CD4-positive, alpha-beta T cell treated with Interleukin-1 beta for 1 hour (primary cell): Measurements from ENCODE around the gene LAMA2.

Source experiments
- DNase-seq, 2 donors: peaks; one replicate each; pipeline ENCODE4 v3.0.0-alpha.2; 2020 to 2022

Gene LAMA2

DNA sequence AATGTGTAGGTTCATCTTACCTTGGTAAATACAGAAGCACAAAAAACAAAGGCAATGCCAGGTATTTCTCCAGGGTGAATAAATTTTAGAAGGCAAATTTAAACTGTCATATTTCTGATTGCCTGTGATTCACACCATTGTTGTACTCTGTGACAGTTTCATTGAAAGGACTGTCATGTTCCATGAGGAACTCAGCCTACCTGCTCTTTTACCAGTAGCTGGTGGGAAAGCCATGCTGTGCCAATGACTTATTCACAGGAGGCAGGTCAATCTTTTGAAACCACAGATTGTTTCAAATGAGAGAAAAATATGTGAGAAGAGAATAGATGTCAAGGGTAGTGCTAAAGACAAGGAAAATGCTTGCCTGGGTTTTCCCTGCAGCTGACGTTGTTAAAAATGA is 206.4 kb downstream of the LAMA2 start:
- no peak for DNase-seq

- DNase-seq: no peak
Measured at GRCh38 chr6:129094147-129094546, 211.2 kb downstream of the LAMA2 start.

DNA sequence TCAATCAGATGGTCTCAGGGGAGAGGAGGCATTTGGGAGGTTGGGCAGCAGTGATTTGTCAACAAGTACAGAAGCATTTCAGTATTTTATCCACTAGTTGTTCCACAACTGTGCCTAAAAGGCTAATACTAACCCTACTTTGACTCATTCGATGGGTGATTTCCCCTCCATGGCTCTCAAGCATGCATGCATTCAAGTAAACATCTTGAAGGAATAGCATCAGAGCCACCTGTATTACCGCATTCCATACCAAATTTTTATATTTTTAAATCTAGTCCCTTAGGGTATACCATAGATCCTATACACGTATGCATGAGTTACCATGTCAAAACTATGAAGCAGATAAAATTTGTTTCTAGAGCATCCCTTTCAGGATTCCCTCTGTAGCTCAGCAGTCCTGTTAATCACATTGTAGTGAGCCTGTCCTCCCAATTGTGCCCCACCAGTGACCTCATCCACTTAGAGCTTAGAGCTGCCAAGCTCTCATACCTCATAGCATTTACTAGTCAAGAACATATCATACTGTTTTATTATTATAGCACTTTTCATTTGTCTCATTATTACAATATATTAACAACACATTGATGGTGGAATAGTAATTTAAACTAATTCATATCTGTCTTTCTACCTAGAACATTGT is 213.8 kb downstream of the LAMA2 start:
- no peak for DNase-seq

DNA sequence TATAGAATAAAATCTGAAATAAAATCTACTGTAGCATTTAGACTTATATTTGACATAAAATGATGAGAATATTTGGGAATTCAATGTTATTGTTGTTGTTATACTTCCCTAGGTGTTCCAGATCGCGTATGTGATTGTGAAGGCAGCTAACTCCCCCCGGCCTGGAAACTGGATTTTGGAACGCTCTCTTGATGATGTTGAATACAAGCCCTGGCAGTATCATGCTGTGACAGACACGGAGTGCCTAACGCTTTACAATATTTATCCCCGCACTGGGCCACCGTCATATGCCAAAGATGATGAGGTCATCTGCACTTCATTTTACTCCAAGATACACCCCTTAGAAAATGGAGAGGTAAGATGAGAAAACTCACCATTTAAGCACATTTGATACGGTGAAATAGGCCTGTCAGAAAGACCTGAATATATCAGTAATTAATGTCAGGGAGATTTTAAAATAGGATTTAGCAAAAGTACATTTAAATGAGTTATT is 215.2 kb downstream of the LAMA2 start:
- no peak for DNase-seq

DNA sequence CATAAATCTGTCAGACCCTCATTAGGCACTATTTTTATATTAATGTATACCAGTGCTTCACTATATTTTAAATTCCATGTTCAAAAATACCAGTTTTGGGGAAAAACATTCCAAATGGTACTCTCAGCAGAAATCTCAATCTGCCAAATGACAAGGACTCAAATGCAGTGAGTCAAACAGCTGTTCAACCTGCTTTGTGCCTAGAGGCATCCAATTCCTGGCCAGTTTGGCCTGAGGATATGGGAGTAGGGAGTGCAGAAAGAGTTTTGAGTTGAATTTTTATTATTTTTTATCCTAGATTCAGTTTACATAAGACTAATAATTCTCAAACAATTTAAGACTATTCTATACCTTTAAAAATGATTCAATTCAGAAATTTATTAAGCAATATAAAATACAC is 216.8 kb downstream of the LAMA2 start:
- DNase-seq: no peak

DNA sequence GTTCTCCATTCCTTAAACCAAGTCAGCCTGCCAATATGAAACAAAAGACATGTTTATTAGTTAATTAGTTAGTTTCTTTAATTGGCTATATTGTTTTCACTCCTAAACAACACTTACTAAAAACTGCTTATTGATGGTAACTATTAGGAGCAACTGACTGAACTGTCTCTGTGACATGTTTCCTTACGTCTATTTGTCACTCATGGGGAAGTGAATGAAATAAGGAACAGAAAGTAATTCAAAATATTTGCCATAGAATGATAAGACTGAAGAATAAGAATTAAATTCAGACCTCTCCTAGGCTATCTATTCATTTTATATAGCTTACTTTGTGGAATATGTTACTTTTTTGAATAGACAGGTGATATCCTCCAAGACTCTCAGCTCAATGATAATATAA is 217.2 kb downstream of the LAMA2 start:
- DNase-seq: no peak

DNA sequence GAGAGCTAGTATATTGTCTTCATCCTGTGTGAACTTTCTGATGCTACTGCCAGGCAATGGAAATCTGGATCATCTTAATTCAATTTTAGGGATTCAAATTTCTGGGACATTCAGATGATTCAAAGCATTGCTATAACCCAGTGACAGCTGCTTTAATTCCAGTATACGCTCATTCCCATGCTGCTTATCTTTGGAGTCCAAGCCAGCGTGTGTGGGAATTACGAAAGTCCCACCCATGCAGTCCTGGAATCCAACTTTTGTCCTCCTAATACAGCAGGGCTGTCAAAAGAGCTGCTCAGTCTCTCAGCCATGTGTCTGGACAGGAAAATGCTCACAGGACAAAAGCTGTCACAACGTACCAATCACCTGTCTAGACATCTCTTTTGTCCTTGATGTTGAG is 219.8 kb downstream of the LAMA2 start:
- no peak for DNase-seq

- no peak for DNase-seq
Measured at GRCh38 chr6:129104131-129104530, 221.2 kb downstream of the LAMA2 start.

DNA sequence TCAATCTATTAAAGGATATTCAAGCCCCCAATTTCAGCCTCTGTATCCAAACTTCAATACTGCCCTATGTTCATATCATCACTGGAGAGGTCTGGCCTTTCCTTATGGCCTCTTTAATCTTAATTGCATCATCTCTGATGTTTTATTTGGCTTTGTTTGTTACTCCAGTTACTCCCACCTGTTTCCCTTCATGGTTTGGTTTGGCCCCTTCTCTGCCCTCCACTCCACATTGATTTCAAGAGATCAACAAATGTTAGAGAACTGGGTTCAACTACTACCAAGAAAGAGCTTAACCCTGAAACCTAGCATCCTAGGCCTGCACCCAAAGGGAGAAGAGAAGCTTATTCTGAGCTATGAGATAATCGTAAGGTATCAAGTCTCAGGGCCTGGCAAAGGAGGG is 221.6 kb downstream of the LAMA2 start:
- no peak for DNase-seq

GRCh38 chr6:129105035-129105434 is 222.1 kb downstream of the LAMA2 start:
- DNase-seq: no peak

GRCh38 chr6:129105793-129106192 is 222.9 kb downstream of the LAMA2 start:
- DNase-seq: no peak

DNA sequence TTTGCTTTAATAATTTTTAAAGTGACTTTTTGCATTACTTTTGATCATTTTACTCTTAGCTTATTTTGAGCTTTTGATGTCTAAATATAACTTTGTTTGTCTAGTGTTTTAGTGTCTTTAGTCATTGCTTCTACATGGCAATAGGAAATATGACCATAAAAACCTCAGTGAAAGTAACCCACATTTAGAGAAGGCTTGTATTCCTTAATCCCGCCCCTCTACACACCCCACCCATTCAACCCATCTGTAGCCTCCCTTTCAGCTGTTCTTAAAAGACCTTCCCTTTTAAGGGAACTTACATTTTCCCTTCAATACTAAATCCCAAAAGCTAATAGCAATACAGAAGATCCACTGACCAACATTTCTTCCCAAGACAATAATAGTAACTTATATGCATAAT is 225.4 kb downstream of the LAMA2 start:
- DNase-seq: no peak

- DNase-seq: no peak
Measured at GRCh38 chr6:129110690-129111343, 227.9 kb downstream of the LAMA2 start.

DNA sequence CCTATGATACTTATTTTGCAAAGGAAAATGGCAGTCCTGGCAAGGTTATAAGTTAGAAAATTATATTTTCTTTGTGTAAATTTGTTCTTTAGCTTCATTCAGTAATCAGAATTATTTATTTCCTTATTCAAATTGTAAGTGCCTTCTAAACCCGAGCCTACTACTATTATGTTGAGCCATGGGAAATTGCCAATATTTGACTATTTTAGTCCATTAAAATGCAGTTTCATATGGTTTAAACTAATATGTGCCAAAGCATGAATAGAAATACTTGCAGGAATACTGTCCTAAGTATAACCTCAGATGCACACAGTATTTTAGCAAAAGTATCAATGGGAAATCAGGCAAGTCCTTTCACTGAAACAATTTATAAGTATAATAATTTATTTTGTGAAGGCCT is 228.4 kb downstream of the LAMA2 start:
- DNase-seq: no peak

DNA sequence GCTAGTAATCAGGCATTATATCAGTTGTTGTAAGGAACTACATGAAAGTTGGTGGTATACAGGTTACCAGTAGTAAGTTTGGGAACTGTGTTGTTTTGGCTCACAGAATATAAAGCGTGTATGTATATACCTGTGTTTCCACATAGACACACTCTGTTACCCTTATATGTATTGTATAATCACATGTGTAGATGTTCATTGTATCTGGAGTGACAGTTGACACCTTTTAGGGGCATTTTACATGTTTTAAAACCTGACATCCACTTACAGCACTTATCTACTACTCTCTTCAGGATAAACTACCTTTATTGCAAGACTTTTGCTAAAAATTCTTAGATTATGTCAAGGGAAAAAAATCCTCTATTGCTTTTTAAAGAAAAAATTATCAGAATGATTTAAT is 228.9 kb downstream of the LAMA2 start:
- DNase-seq: no peak

GRCh38 chr6:129112591-129112990 is 229.7 kb downstream of the LAMA2 start:
- no peak for DNase-seq

GRCh38 chr6:129113637-129114036 is 230.7 kb downstream of the LAMA2 start:
- no peak for DNase-seq

GRCh38 chr6:129114636-129115391 is 231.9 kb downstream of the LAMA2 start:
- no peak for DNase-seq

- DNase-seq: no peak
Measured at GRCh38 chr6:129115471-129115870, 232.5 kb downstream of the LAMA2 start.

- DNase-seq: no peak
Measured at GRCh38 chr6:129117355-129117754, 234.4 kb downstream of the LAMA2 start.

DNA sequence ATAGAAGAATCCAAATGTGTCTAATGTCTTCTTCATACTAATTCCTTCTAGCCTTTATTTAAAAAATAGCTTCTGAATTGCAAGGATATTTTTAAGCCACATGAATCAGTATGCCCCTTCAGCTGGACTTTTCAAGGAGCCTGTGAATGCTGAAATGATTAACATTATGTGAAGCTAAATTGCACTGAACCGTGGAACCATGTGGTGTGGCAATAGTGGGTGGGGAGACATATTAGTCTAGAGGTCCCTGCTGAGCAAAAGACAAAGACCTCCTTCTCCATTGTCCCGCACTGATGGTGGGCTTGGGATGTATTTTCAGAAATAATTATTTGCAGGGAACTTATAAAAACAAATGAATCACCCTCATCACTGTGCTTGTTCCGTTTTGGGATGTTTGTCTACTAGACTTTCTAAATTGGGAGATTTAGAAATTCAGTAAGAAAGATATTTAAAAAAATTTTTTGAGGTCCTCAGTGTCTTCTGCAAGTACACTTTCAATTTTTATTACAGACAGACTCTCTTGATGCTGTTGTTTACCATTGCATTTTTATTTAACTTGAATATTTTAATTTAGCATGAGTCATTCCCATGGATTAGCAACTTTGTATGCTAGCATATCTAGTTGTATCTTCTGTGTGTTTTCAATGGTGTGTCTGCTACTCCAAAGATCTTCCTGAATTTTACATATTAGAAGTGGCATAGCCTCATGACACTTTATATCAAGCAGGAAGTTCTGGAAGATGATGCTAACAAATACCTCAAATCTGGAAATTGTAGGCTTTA is 238.1 kb downstream of the LAMA2 start:
- DNase-seq: no peak

- DNase-seq: no peak
Measured at GRCh38 chr6:129124347-129124746, 241.4 kb downstream of the LAMA2 start.

- DNase-seq: no peak
Measured at GRCh38 chr6:129130106-129130505, 247.2 kb downstream of the LAMA2 start.
